Panc1 (cell line): ENCODE measurements around the gene MIER2. TPM values are rescaled to one million over a fixed set of nuclear protein-coding genes. Genes with fewer than 3 reads are reported as not detected.
A peak's percentile ranks its signal among the peaks of the same experiment; 100 is the strongest.

Source experiments
- ATAC-seq: fragments of 200-7000 bp; cut with Tn5 transposase; 2 replicates; pipeline ENCODE4 v1.9.1; 2020; ENCODE audit warnings: mild to moderate bottlenecking, moderate library complexity
- BruUV-seq: library from RNA; stranded (reverse); fragments of 400-500 nt; replicated peaks from 2 replicates; lab custom pipeline; 2021; lab: Mats Ljungman, UMichigan
- CTCF ChIA-PET: fragments of 300-600 bp; sonication (Branson Sonifier 250); formaldehyde crosslinking; loops from one replicate; lab custom pipeline; 2022; ENCODE audit warnings: antibody characterized with exemption; lab: Charles Lee
- POLR2A ChIA-PET: fragments of 300-600 bp; sonication (Branson Sonifier 250); formaldehyde crosslinking; loops from one replicate; lab custom pipeline; 2022; ENCODE audit warnings: antibody characterized with exemption; lab: Charles Lee
- DNase-seq: peaks from one replicate; pipeline ENCODE4 v3.0.0-alpha.2; 2010; ENCODE audit warnings: low read depth, low spot score
- H3K27ac ChIP-seq: 2 replicates; pipeline ENCODE4 v1.5.1; 2011; ENCODE audit warnings: mild to moderate bottlenecking, low read length, inconsistent platforms
- H3K27me3 ChIP-seq: fragments of 200-500 bp; sonication (Bioruptor generic); 2 replicates; pipeline ENCODE4 v1.6.0; 2014; ENCODE audit warnings: low read length, inconsistent platforms; ENCODE audit not compliant: control insufficient read depth, insufficient read depth
- H3K36me3 ChIP-seq: fragments of 200-500 bp; sonication (Bioruptor generic); 2 replicates; pipeline ENCODE4 v1.5.1; 2014; ENCODE audit warnings: inconsistent platforms, mild to moderate bottlenecking, low read length, moderate library complexity; ENCODE audit not compliant: control insufficient read depth, insufficient read depth
- H3K4me1 ChIP-seq: 2 replicates; pipeline ENCODE4 v1.5.1; 2011; ENCODE audit warnings: inconsistent platforms, mild to moderate bottlenecking, low read length, moderate library complexity; ENCODE audit not compliant: control insufficient read depth, insufficient read depth
- H3K4me3 ChIP-seq, 2 experiments: 2 replicates each; pipeline ENCODE4 v1.5.1; 2011 to 2012; ENCODE audit warnings: low read depth in 2 of 2, low read length in 2 of 2, mild to moderate bottlenecking in 2 of 2, inconsistent platforms in 1 of 2, moderate library complexity in 1 of 2
- H3K9me3 ChIP-seq: fragments of 200-500 bp; sonication (Bioruptor generic); 2 replicates; pipeline ENCODE4 v1.5.1; 2014; ENCODE audit warnings: low read depth, mild to moderate bottlenecking, inconsistent platforms, low read length, moderate library complexity; ENCODE audit not compliant: control insufficient read depth, insufficient read depth
- CTCF ChIP-seq: fragments of 450-650 bp; IDR thresholded peaks from 2 replicates; pipeline ENCODE4 v1.5.1; 2017; ENCODE audit warnings: mild to moderate bottlenecking
- POLR2AphosphoS5 ChIP-seq: IDR thresholded peaks from 2 replicates; pipeline ENCODE4 v1.6.1; 2012; ENCODE audit warnings: mild to moderate bottlenecking, low read depth, low read length, moderate library complexity
- REST ChIP-seq, 2 experiments: IDR thresholded peaks; 2 replicates each; pipeline ENCODE4 v1.6.1; 2011 to 2012; ENCODE audit warnings: low read depth in 2 of 2, control low read depth in 1 of 2, low read length in 1 of 2, mild to moderate bottlenecking in 1 of 2, moderate library complexity in 1 of 2; ENCODE audit not compliant: insufficient read depth in 1 of 2
- SIN3A ChIP-seq: IDR thresholded peaks from 2 replicates; pipeline ENCODE4 v1.6.1; 2012; ENCODE audit warnings: low read depth, mild to moderate bottlenecking, low read length, moderate library complexity, borderline replicate concordance; ENCODE audit not compliant: insufficient read depth
- TCF7L2 ChIP-seq: IDR thresholded peaks from 2 replicates; pipeline ENCODE4 v1.6.1; 2011; ENCODE audit warnings: mild to moderate bottlenecking, low read depth, low read length, inconsistent platforms
- in situ Hi-C: cut with HindIII; loops from 2 replicates; pipeline ENCODE4 v1.10.0; 2016; ENCODE audit warnings: low sequenced_read_pairs, low pct_unique_long_range_greater_than_20kb
- intact Hi-C: fragments of 100-400 bp; cut with micrococcal nuclease; formaldehyde crosslinking; loops from one replicate; pipeline ENCODE4 v1.10.0; 2022; ENCODE audit not compliant: unreplicated experiment
- total RNA-seq: library from RNA; stranded (reverse); gene quantifications from one replicate; pipeline ENCODE4 v1.2.1, GENCODE V29; 2021; ENCODE audit not compliant: unreplicated experiment

Gene MIER2
- total RNA-seq, 1 experiment from 2014 or later: 32.1 TPM

DNA sequence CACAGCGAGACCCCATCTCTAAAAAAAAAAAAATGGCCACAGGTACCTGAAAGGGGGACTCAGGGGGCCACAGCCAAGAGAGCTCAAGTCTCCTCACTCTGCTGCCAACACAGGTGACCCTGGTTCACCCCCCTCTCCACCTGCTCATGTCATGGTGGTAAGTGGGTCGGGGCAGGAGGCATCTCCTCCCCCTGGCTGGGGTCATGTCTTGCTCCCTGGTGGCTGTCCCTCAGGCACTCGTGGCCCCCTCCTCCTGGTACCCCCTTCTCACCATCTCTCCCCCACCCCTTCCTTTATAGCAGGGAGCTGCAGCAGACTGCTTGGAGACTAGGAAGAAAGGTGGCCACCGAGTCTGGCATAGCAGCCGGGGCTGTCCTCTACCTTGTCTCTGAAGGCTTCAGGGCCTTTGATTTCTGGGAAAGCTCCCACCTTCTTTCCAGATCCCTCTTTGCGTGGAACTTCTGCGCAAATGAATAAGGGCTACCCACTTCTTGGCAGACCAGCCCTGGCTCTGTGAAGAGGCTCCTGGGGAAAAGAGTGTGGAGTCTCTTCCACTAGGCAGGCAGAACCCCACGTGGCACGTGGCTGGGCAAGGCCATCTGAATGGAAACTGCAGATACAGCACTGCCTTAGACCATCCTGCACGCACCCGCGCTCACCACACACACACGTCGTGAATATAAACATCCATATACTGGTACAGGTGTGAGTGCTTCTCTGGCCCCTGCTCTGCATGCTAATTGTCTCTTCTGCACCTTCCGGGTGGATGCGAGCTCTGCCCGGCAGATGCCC is 20.1 kb upstream of the MIER2 start:
- DNase-seq (no peak), ATAC-seq (0 out of 2 replicates have a peak, but pooled peaks have one; percentile 38)
- H3K27me3 ChIP-seq: no peaks in the 10 kb centered on the region
- ChIA-PET CTCF (no interaction called here), POLR2A (no interaction called here)
- no peaks in the 10 kb centered on the region for H3K4me1 ChIP-seq
- intact Hi-C loops: no loop called here
- in situ Hi-C loops: no loop called here
- no peaks in the 10 kb centered on the region for H3K36me3 ChIP-seq
- no peak overlapping the region for H3K4me3 ChIP-seq
- no peak overlapping the region for H3K27ac ChIP-seq
- TF ChIP-seq REST (IDR thresholded peaks at IDR 0.05; ENCODE audit: insufficient read depth in 1 of 2, low read depth in 2 of 2, low read length in 1 of 2) (no peak), TCF7L2 (no peak), CTCF (no peak), POLR2AphosphoS5 (no peak), SIN3A (no peak)
- no TSS peak for BruUV-seq
- no peaks in the 10 kb centered on the region for H3K9me3 ChIP-seq

- POLR2A ChIA-PET: no interaction called here
- intact Hi-C loops (no loop called here), in situ Hi-C loops (no loop called here)
- BruUV-seq: no TSS peak
- CTCF ChIA-PET: no interaction called here
- Histone ChIP-seq H3K36me3 (no peaks in the 10 kb centered on the region), H3K4me1 (no peaks in the 10 kb centered on the region), H3K27ac (no peak overlapping the region), H3K27me3 (no peaks in the 10 kb centered on the region), H3K4me3 (no peak overlapping the region), H3K9me3 (no peaks in the 10 kb centered on the region)
- ATAC-seq: no peak
- TF ChIP-seq POLR2AphosphoS5 (no peak), CTCF (no peak), TCF7L2 (no peak), SIN3A (no peak), REST (IDR thresholded peaks at IDR 0.05; ENCODE audit: insufficient read depth in 1 of 2, low read depth in 2 of 2, low read length in 1 of 2) (no peak)
- no peak for DNase-seq
Measured at GRCh38 chr19:362683-363082, 18.1 kb upstream of the MIER2 start.
